ENCODE results near the gene MAPK8IP3. TPM values are rescaled to one million over a fixed set of nuclear protein-coding genes. Genes with fewer than 3 reads are reported as not detected.
A peak's percentile ranks its signal among the peaks of the same experiment; 100 is the strongest.

MAPK8IP3 gene
- total RNA-seq, 4 donors from 2014 or later = 56.0 to 206 (median 82.1) TPM

- peak in 1 of 2 donors; percentile 54 for DNase-seq (ENCODE audit: low spot score in 2 of 2)
- TF ChIP-seq CTCF (IDR thresholded peaks at IDR 0.05) (no peak), EP300 (IDR thresholded peaks at IDR 0.05) (no peak), POLR2A (IDR thresholded peaks at IDR 0.05) (no peak), POLR2AphosphoS5 (IDR thresholded peaks at IDR 0.05) (no peak)
- no peaks in the 10 kb centered on the region for H3K9me3 ChIP-seq
- no peak overlapping the region for H3K4me3 ChIP-seq
- 86% methylated on average over 10 of the region's 17 CpGs for WGBS
- no peaks in the 10 kb centered on the region for H3K27me3 ChIP-seq
- H3K4me1 ChIP-seq = peaks cover 3% of the 10 kb centered on the region
- no peak overlapping the region for H3K27ac ChIP-seq
- H3K36me3 ChIP-seq = peaks cover 75% of the 10 kb centered on the region
These were observed 111.7 kb downstream of the MAPK8IP3 start for GRCh38 chr16:1817716-1818115.

GRCh38 chr16:1818204-1818872 is 112.3 kb downstream of the MAPK8IP3 start:
- Histone ChIP-seq H3K27ac (no peak overlapping the region), H3K4me1 (no peaks in the 10 kb centered on the region), H3K4me3 (no peak overlapping the region), H3K27me3 (no peaks in the 10 kb centered on the region), H3K36me3 (peaks cover 77% of the 10 kb centered on the region), H3K9me3 (no peaks in the 10 kb centered on the region)
- TF ChIP-seq EP300 (IDR thresholded peaks at IDR 0.05) = no peak
- peak in 1 of 2 donors; percentile 60 for DNase-seq (ENCODE audit: low spot score in 2 of 2)
- 97% methylated on average over 11 of the region's 27 CpGs for WGBS

- Histone ChIP-seq H3K27ac (no peak overlapping the region), H3K4me3 (no peak overlapping the region), H3K27me3 (no peaks in the 10 kb centered on the region), H3K9me3 (no peaks in the 10 kb centered on the region), H3K4me1 (no peaks in the 10 kb centered on the region), H3K36me3 (peaks cover 73% of the 10 kb centered on the region)
- TF ChIP-seq EP300 (IDR thresholded peaks at IDR 0.05) (no peak), POLR2A (IDR thresholded peaks at IDR 0.05) (no peak), POLR2AphosphoS5 (IDR thresholded peaks at IDR 0.05) (no peak), CTCF (IDR thresholded peaks at IDR 0.05) (no peak)
- WGBS = 91% methylated on average over 13 of the region's 35 CpGs
- no peak for DNase-seq (ENCODE audit: low spot score in 2 of 2)
These were observed 113.0 kb downstream of the MAPK8IP3 start for GRCh38 chr16:1818873-1819525.

GRCh38 chr16:1819611-1820010 is 113.6 kb downstream of the MAPK8IP3 start:
- TF ChIP-seq CTCF (IDR thresholded peaks at IDR 0.05) = no peak
- no peak for TF ChIP-seq POLR2A (IDR thresholded peaks at IDR 0.05)
- no peak for TF ChIP-seq EP300 (IDR thresholded peaks at IDR 0.05)
- TF ChIP-seq POLR2AphosphoS5 (IDR thresholded peaks at IDR 0.05) = no peak
- Histone ChIP-seq H3K9me3 (no peaks in the 10 kb centered on the region), H3K4me1 (no peaks in the 10 kb centered on the region), H3K27ac (no peak overlapping the region), H3K27me3 (no peaks in the 10 kb centered on the region), H3K36me3 (peaks cover 72% of the 10 kb centered on the region), H3K4me3 (no peak overlapping the region)
- DNase-seq (ENCODE audit: low spot score in 2 of 2) = peak in 1 of 2 donors; percentile 46
- 90% methylated on average over 10 of the region's 15 CpGs for WGBS

Other genes with a start within 250 kb of the MAPK8IP3 start
- 100 to 1,000 TPM in 2 of 4 donors, 10 to 100 TPM in 2; 61.1 to 134 (median 100) TPM for gene CLCN7, start 231.2 kb upstream of the MAPK8IP3 start, total RNA-seq
- gene PTX4, start 217.3 kb upstream of the MAPK8IP3 start, total RNA-seq = not detected
- 10 to 100 TPM; 28.1 to 86.1 (median 35.2) TPM for gene TELO2, start 212.8 kb upstream of the MAPK8IP3 start, total RNA-seq
- 10 to 100 TPM in 3 of 4 donors, 1 to 10 TPM in 1; 7.6 to 26.6 (median 18.8) TPM for gene TMEM204, start 172.5 kb upstream of the MAPK8IP3 start, total RNA-seq
- gene IFT140, start 94.1 kb upstream of the MAPK8IP3 start, total RNA-seq = 10 to 100 TPM; 13.8 to 38.4 (median 17.0) TPM
- gene CRAMP1, start 93.8 kb upstream of the MAPK8IP3 start, total RNA-seq = 10 to 100 TPM; 15.7 to 39.3 (median 26.1) TPM
- 10 to 100 TPM; 22.6 to 59.2 (median 35.0) TPM for gene JPT2, start 27.9 kb upstream of the MAPK8IP3 start, total RNA-seq
- gene NME3, start 65.3 kb downstream of the MAPK8IP3 start, total RNA-seq = 100 to 1,000 TPM in 3 of 4 donors, 10 to 100 TPM in 1; 76.9 to 115 (median 103) TPM
- 10 to 100 TPM in 2 of 4 donors, 1 to 10 TPM in 2; 9.8 to 26.3 (median 15.1) TPM for gene EME2, start 66.6 kb downstream of the MAPK8IP3 start, total RNA-seq
- gene MRPS34, start 66.9 kb downstream of the MAPK8IP3 start, total RNA-seq = 10 to 100 TPM; 46.8 to 74.3 (median 64.9) TPM
- gene SPSB3, start 76.4 kb downstream of the MAPK8IP3 start, total RNA-seq = 100 to 1,000 TPM; 124 to 205 (median 156) TPM
- gene NUBP2, start 76.8 kb downstream of the MAPK8IP3 start, total RNA-seq = 100 to 1,000 TPM in 1 of 4 donors, 10 to 100 TPM in 3; 55.4 to 115 (median 90.8) TPM
- gene IGFALS, start 87.5 kb downstream of the MAPK8IP3 start, total RNA-seq = 1 to 10 TPM in 2 of 4 donors, under 1 TPM in 2; 0.42 to 2.4 (median 1.1) TPM
- gene HAGH, start 120.6 kb downstream of the MAPK8IP3 start, total RNA-seq = 10 to 100 TPM; 49.8 to 66.6 (median 51.9) TPM
- 10 to 100 TPM; 47.4 to 84.7 (median 49.1) TPM for gene FAHD1, start 121.0 kb downstream of the MAPK8IP3 start, total RNA-seq
- under 1 TPM in 2 of 4 donors, not detected in 2; 0.29 to 0.68 TPM for gene MEIOB, start 166.0 kb downstream of the MAPK8IP3 start, total RNA-seq
- gene HS3ST6, start 212.2 kb downstream of the MAPK8IP3 start, total RNA-seq = 10 to 100 TPM; 28.5 to 76.7 (median 58.5) TPM
- gene MSRB1, start 237.0 kb downstream of the MAPK8IP3 start, total RNA-seq = 10 to 100 TPM; 14.9 to 28.6 (median 23.5) TPM
- under 1 TPM in 3 of 4 donors, not detected in 1; 0.29 to 0.60 (median 0.42) TPM for gene RPL3L, start 248.5 kb downstream of the MAPK8IP3 start, total RNA-seq

All from suprapubic skin (tissue), 4 donors.